Cardiac fibroblast (primary cell): Measurements from ENCODE around the gene SCEL.

Source experiments
- DNase-seq, 2 donors: peaks; one replicate each; pipeline versions ENCODE4 v3.0.0 to v3.0.0-alpha.2; 2010; ENCODE audit warnings: low read depth in 2 of 2
- H3K4me3 ChIP-seq, 2 donors: replicated peaks in 1 of 2; 1 replicate in 1 of 2; 2 replicates in 1 of 2; pipeline ENCODE4 v1.5.1; 2011; ENCODE audit warnings: low read depth in 2 of 2, low read length in 2 of 2, mild to moderate bottlenecking in 2 of 2, moderate library complexity in 1 of 2
- TF ChIP-seq, protein P1 (sequence below): IDR thresholded peaks from one replicate; pipeline ENCODE4 v1.5.1; 2011; ENCODE audit warnings: low read depth, mild to moderate bottlenecking, low read length, inconsistent platforms

Gene SCEL

GRCh38 chr13:77502104-77502720 lies 33.3 kb upstream of the SCEL start:
- no peak for DNase-seq
- TF ChIP-seq, protein P1, sequence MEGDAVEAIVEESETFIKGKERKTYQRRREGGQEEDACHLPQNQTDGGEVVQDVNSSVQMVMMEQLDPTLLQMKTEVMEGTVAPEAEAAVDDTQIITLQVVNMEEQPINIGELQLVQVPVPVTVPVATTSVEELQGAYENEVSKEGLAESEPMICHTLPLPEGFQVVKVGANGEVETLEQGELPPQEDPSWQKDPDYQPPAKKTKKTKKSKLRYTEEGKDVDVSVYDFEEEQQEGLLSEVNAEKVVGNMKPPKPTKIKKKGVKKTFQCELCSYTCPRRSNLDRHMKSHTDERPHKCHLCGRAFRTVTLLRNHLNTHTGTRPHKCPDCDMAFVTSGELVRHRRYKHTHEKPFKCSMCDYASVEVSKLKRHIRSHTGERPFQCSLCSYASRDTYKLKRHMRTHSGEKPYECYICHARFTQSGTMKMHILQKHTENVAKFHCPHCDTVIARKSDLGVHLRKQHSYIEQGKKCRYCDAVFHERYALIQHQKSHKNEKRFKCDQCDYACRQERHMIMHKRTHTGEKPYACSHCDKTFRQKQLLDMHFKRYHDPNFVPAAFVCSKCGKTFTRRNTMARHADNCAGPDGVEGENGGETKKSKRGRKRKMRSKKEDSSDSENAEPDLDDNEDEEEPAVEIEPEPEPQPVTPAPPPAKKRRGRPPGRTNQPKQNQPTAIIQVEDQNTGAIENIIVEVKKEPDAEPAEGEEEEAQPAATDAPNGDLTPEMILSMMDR: no peak
- no peak overlapping the region for H3K4me3 ChIP-seq

- H3K4me3 ChIP-seq: no peak overlapping the region
- DNase-seq: no peak
- TF ChIP-seq, protein P1: no peak
Observed at GRCh38 chr13:77503398-77503797, 32.1 kb upstream of the SCEL start.

DNA sequence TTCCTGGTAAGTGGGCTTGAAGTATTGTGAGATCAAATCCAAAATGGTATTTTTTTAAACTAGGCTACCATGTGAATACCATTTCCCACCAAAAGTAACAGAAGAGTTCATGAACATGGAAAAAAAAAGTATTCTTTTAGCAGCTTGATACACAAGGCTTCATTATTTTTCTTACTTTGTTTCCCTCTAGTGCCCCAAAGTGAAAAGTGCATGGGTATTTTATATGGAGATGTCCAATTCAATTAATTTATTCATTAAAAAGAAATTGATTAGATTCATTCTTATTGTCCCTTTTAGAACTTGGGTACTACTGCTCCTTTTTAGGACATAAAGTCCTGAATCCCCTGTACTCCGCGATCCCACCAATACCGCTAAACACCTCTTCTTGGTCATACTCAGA lies 28.6 kb upstream of the SCEL start:
- peak in 1 of 2 donors; percentile 1 for DNase-seq
- no peak overlapping the region for H3K4me3 ChIP-seq
- TF ChIP-seq, protein P1: no peak

GRCh38 chr13:77507931-77508776 lies 27.4 kb upstream of the SCEL start:
- TF ChIP-seq, protein P1: no peak
- peak; percentile 35 to 82 for DNase-seq
- no peak overlapping the region for H3K4me3 ChIP-seq

DNA sequence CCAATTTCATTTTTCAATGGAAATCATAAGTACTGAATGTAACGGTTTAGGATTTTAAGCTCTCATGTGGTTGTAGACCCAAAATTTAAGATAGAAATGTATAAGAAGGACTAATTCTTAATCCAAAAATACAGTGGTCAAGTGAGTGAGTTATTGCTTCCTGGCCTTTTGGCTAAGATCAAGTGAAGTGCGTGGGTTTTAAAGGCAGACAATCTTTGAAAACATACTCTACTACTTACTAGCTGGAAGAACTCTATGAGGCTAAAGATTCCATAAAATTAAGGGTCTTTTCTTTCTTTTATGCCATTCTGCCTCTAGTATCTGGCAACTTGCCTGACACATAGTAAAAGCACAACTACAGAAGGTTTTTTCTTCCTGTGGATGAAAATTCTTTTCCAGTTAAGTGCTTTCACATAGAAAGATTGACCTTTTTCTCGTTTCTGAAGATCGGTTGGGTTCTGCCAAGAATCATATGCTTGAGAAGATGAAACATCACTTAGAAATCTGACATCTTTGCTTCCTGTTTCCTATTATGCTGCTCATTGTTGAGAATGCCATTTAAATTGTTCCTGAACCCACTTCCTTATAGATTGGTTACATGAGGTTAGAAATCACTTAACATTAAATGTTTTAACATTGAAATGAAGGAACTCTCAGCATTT lies 26.4 kb upstream of the SCEL start:
- peak; percentile 39 to 61 for DNase-seq
- TF ChIP-seq, protein P1: no peak
- H3K4me3 ChIP-seq: no peak overlapping the region

- no peak for DNase-seq
Observed at GRCh38 chr13:77510156-77510555, 25.4 kb upstream of the SCEL start.

More at GRCh38 chr13:77510156-77510555, 25.4 kb upstream of the SCEL start:
- TF ChIP-seq, protein P1: no peak
- H3K4me3 ChIP-seq: no peak overlapping the region
